Ishikawa (cell line): ENCODE data around the gene LRRC2.

Experiments
- CEBPB ChIP-seq: IDR thresholded peaks from 2 replicates; pipeline ENCODE4 v1.6.1; 2012
- CREB1 ChIP-seq: IDR thresholded peaks from 2 replicates; pipeline ENCODE4 v1.6.1; 2012; ENCODE audit warnings: low read depth
- EP300 ChIP-seq: IDR thresholded peaks from 2 replicates; pipeline ENCODE4 v1.6.1; 2012; ENCODE audit warnings: borderline replicate concordance
- MAX ChIP-seq: IDR thresholded peaks from 2 replicates; pipeline ENCODE4 v1.6.1; 2012
- NFIC ChIP-seq: IDR thresholded peaks from 2 replicates; pipeline ENCODE4 v1.6.1; 2012
- REST ChIP-seq: IDR thresholded peaks from 2 replicates; pipeline ENCODE4 v1.6.1; 2012; ENCODE audit warnings: low read depth, mild to moderate bottlenecking
- USF1 ChIP-seq: IDR thresholded peaks from 2 replicates; pipeline ENCODE4 v1.6.1; 2012
- YY1 ChIP-seq: IDR thresholded peaks from 2 replicates; pipeline ENCODE4 v1.6.1; 2012; ENCODE audit warnings: low read depth

- TF ChIP-seq YY1 (no peak), USF1 (no peak), REST (no peak), EP300 (no peak), CEBPB (no peak), MAX (no peak), NFIC (no peak), CREB1 (no peak)
These were observed 12.9 kb downstream of the LRRC2 start for GRCh38 chr3:46553154-46553553.
